Epithelial cell of proximal tubule (primary cell): Measurements from ENCODE around the gene PYGO2. TPM values are rescaled to one million over a fixed set of nuclear protein-coding genes. Genes with fewer than 3 reads are reported as not detected.
A peak's percentile ranks its signal among the peaks of the same experiment; 100 is the strongest.

Experiments
- DNase-seq: peaks from one replicate; pipeline ENCODE4 v3.0.0-alpha.2; 2011; ENCODE audit warnings: low read depth
- H3K4me3 ChIP-seq: 2 replicates; pipeline ENCODE4 v1.5.1; 2011; ENCODE audit warnings: low read depth, mild to moderate bottlenecking, low read length
- CTCF ChIP-seq: conservative IDR thresholded peaks from 2 replicates; pipeline ENCODE4 v1.5.1; 2012; ENCODE audit warnings: low read depth, mild to moderate bottlenecking, low read length
- total RNA-seq: library from RNA; depleted of rRNA; stranded (reverse); fragments of >200 nt; gene quantifications from 2 replicates; pipeline ENCODE4 v1.2.3, GENCODE V29; 2015

Gene PYGO2
- total RNA-seq, 1 donor from 2014 or later: 16.0 TPM

- peak overlapping the region; percentile 54 for H3K4me3 ChIP-seq
- TF ChIP-seq CTCF: no peak
- DNase-seq: no peak
Measured at GRCh38 chr1:154969860-154970452, 8.4 kb upstream of the PYGO2 start.

GRCh38 chr1:154969246-154969645 lies 7.7 kb upstream of the PYGO2 start:
- no peak for DNase-seq
- TF ChIP-seq CTCF: no peak

GRCh38 chr1:154968731-154969130 lies 7.1 kb upstream of the PYGO2 start:
- no peak for DNase-seq
- TF ChIP-seq CTCF: no peak
- H3K4me3 ChIP-seq: peak overlapping the region; percentile 54

More at GRCh38 chr1:154969246-154969645, 7.7 kb upstream of the PYGO2 start:
- H3K4me3 ChIP-seq: peak overlapping the region; percentile 54

- TF ChIP-seq CTCF: no peak
- H3K4me3 ChIP-seq: no peak overlapping the region
- no peak for DNase-seq
Measured at GRCh38 chr1:154967331-154967950, 5.9 kb upstream of the PYGO2 start.

- H3K4me3 ChIP-seq: no peak overlapping the region
- DNase-seq: no peak
- no peak for TF ChIP-seq CTCF
Measured at GRCh38 chr1:154966111-154966510, 4.5 kb upstream of the PYGO2 start.

GRCh38 chr1:154964359-154964758 lies 2.8 kb upstream of the PYGO2 start:
- no peak overlapping the region for H3K4me3 ChIP-seq
- no peak for DNase-seq
- no peak for TF ChIP-seq CTCF

GRCh38 chr1:154963643-154964042 lies 2.1 kb upstream of the PYGO2 start:
- no peak for TF ChIP-seq CTCF

More at GRCh38 chr1:154963643-154964042, 2.1 kb upstream of the PYGO2 start:
- H3K4me3 ChIP-seq: no peak overlapping the region
- no peak for DNase-seq
